Measurements from ENCODE around the gene TBX1.

- no peak for TF ChIP-seq EZH2phosphoT487 (IDR thresholded peaks at IDR 0.05)
- TF ChIP-seq CTCF (IDR thresholded peaks at IDR 0.05): no peak
Measured at GRCh38 chr22:19746726-19747125, 13.9 kb upstream of the TBX1 start.

Measured in neural progenitor cell (in vitro differentiated cells).